GM19455 (cell line): ENCODE data around the gene ST6GALNAC2.
"Not testable (repeated sequence)": the region's sequence is repeated elsewhere in the genome, so short reads cannot be mapped to it uniquely, and the experiment has no call there.

ENCODE experiments used
- ATAC-seq: cut with Tn5 transposase; IDR thresholded peaks from one replicate; pipeline ENCODE4 v1.9.1; 2021; ENCODE audit not compliant: unreplicated experiment

Gene ST6GALNAC2

GRCh38 chr17:76570877-76571471, 14.7 kb downstream of the ST6GALNAC2 start:
- ATAC-seq = no peak

GRCh38 chr17:76570457-76570856, 15.2 kb downstream of the ST6GALNAC2 start:
- ATAC-seq = no peak

- no peak for ATAC-seq
Observed at GRCh38 chr17:76569607-76570279, 15.9 kb downstream of the ST6GALNAC2 start.

DNA sequence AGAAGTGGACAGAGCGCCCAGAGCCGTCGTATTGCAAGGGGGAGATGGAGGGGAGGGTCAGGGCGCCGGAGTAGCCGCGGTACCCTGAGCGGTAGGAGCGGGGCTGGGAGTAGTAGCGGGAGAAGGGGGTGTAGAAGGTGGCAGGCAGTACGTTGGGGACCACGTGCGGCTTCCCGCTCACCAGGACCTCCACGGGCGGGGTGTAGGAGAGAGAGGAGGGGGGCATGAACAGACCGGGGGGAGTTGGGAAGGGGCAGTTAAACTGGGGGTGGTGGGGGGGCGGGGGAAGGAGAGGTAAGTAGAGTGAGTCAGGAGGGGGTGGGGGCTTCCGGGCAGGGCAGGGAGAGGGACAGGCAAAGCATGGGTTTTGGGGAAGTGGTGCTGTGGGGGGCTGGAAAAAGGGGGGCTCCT, 16.8 kb downstream of the ST6GALNAC2 start:
- no peak for ATAC-seq

- ATAC-seq = no peak
Observed at GRCh38 chr17:76567634-76568432, 17.8 kb downstream of the ST6GALNAC2 start.

DNA sequence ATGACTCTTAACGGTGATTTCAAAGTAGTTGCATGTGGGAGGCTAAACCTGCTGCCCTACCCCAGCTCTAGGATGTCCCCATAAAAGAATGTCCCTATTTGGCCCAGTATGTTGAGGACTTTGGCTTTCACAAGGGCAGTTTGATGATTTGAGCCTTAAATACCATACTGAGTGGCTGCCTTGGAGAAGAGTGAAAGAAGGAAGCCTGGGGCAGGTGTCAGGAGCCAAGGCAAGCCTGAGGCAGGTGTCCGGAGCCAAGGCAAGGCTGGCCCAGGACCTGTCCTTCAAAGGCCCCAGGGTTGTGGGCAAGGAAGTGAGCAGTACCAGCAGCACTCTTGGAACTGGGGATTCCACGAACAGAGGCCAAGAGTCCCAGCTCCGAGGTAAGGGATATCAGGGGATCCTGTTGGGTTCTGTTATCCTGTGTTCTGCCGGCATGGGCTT, 18.6 kb downstream of the ST6GALNAC2 start:
- no peak for ATAC-seq

DNA sequence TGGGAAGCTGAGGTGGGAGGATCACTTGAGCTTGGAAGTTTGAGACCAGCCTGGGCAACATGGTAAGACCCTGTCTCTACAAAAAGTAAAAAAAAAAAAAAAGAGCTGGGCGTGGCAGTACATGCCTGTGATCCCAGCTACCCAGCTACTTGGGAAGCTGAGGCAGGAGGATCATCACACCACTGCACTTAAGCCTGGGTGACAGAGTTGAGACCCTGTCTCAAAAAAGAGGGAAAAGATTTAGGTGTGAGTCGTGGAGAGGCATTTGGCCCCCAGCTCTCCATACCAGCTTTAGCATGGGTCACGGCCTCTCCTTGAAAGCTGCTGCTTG, 19.1 kb downstream of the ST6GALNAC2 start:
- no peak for ATAC-seq

GRCh38 chr17:76565728-76566612, 19.7 kb downstream of the ST6GALNAC2 start:
- ATAC-seq = no peak

DNA sequence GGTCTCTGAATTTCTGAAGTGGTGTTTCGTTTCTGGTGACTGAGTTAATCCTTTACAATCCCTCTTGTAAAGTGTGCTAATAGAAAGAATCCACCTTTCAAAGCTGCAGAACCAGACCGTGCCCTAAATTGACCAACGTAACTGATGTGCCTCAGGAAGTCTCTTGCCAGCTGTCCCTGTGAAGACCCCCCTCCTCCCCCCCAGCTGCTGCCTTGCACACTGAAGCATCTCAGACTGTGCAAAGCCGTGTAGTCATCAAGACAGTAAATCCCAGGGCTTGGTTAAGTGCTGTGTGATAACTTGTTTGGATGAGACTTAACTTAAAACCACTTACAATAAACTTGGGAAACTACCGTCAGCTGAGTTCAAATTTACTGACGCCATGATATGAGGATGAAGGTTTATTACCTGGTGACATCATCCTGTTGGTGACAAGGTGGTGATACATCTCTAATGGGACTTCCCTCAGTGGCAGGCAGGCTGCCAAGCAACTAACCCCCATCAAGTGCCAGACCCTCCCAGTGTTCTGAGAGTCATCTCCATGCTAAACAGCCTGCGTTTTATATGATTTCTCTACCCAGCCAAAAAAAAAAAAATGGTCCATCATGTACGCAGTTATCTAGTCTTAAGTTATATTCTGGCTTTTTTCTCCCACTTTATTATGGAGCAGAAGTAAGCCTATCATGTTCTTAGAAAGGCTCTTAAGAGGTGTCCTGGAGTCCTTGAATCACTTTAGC, 20.5 kb downstream of the ST6GALNAC2 start:
- ATAC-seq = not testable (repeated sequence)

DNA sequence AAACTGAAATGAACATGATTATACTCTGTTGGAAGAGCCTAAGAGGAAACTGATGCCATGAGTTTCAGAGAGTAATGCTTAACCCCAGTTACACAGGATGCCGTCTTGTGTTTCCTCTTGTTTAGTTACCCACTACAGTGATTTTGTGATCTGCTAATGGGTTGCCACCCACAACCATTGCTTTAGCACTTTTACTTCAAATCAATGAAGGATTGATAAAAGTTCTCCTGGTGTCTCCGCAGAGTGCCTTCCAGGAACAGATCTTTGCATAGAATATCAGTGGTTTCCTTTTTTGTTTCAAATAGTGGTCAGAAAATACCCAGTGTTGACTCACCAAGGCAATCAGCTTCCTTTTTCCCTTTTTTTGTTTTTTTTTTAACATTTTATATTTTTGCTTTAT, 22.3 kb downstream of the ST6GALNAC2 start:
- ATAC-seq = not testable (repeated sequence)

- ATAC-seq = no peak
Observed at GRCh38 chr17:76562734-76563148, 22.9 kb downstream of the ST6GALNAC2 start.

- ATAC-seq = no peak
Observed at GRCh38 chr17:76561799-76562268, 23.8 kb downstream of the ST6GALNAC2 start.

DNA sequence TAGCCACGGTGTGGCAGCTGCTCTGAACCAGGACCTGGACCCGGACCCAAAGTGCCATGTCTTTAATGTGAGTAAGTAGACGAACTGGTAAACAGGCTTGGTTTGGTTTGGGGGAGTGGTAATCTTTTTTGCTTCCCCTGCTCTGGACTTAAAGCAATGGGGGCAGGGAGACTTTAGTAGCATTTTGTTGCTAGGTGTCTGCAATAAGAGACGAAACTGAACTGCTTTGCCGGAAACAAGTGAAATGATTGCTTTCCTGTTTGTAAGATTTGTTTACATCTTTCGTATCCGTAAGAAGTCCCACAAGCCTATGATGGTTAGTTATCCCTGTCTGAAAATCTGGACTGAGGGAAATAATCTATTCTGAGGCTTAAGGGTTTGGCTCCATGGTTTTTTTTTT, 24.3 kb downstream of the ST6GALNAC2 start:
- ATAC-seq = no peak

GRCh38 chr17:76560877-76561221, 24.8 kb downstream of the ST6GALNAC2 start:
- ATAC-seq = no peak

DNA sequence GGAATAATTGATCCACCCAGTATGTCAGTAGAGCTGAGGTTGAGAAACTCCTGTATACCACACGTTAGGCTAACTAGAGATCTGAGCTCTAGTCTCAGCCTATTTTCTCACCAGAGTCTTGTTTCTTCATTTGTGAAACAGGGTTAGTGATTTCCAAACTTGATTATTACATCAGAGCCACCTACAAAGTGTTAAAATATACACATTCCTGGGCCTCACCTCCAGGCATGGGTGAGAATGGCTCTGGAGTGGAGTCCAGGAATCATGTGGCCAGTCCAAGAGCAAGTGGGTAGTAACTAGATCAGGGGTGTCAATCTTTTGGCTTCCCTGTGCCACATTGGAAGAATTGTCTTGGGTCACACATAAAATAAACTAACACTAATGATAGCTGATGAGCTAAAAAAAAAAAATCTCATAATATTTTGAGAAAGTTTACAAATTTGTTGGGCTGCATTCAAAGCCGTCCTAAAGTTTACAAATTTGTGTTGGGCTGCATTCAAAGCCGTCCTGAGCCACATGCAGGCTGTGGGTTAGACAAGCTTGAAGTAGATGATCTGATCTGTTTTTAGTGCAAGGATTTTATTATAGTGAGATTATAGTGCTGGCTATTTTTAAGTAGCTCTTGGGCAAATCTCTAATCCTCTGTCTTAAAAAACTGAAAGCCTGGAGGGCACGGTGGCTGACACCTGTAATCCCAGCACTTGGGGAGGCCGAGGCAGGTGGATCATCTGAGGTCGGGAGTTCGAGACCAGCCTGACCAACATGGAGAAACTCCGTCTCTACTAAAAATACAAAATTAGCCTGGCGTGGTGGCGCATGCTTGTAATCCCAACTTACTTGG, 25.4 kb downstream of the ST6GALNAC2 start:
- ATAC-seq = no peak

GRCh38 chr17:76559460-76559859, 26.2 kb downstream of the ST6GALNAC2 start:
- not testable (repeated sequence) for ATAC-seq

DNA sequence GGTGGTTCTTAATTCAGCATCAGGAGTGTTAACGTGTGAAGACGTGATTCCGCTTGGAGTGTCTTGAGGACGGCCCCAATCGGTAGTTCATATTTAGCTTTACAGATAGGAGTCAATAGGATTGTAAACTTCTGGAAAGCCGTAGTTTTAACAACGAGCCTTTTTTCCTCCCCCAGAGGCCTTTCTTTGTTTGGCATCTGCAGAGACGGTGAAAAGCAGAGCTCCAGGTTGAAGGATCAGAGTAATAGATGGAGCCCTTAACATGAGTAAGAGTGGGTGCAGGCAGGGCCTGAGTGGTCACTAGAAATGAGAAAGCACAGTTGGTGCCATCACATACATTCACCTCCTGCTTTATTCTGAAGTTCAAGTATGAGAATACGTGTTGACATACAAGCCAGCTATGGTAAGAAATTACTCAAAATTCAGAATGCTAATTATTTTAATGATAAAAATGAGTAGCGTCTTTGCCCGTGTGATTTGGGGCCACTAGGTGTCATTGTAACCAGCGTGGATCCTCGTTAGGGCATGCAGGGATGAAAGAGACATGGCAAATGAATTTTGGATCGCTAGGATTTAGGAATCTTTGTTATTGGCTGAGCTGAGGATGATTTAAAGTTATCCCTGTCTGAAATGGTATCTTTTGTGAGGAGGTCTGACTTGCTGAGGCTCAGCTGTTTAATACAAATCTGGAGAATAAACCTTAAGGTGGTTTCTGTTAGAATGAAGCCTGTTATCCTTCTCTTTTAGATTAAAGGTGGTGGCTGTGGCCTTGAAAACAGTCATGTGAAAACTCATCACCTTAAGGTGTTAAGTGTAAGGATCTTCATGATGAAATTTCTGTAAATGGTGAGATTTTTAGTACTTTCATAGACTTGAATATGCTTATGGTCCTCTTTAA, 27.2 kb downstream of the ST6GALNAC2 start:
- ATAC-seq = no peak
